Measurements from ENCODE around the gene GPATCH8.
"Not testable (repeated sequence)": the region's sequence is repeated elsewhere in the genome, so short reads cannot be mapped to it uniquely, and the experiment has no call there.

Gene GPATCH8

GRCh38 chr17:44400226-44400847 lies 102.9 kb downstream of the GPATCH8 start:
- FAIRE-seq, result peak; percentile 76

DNA sequence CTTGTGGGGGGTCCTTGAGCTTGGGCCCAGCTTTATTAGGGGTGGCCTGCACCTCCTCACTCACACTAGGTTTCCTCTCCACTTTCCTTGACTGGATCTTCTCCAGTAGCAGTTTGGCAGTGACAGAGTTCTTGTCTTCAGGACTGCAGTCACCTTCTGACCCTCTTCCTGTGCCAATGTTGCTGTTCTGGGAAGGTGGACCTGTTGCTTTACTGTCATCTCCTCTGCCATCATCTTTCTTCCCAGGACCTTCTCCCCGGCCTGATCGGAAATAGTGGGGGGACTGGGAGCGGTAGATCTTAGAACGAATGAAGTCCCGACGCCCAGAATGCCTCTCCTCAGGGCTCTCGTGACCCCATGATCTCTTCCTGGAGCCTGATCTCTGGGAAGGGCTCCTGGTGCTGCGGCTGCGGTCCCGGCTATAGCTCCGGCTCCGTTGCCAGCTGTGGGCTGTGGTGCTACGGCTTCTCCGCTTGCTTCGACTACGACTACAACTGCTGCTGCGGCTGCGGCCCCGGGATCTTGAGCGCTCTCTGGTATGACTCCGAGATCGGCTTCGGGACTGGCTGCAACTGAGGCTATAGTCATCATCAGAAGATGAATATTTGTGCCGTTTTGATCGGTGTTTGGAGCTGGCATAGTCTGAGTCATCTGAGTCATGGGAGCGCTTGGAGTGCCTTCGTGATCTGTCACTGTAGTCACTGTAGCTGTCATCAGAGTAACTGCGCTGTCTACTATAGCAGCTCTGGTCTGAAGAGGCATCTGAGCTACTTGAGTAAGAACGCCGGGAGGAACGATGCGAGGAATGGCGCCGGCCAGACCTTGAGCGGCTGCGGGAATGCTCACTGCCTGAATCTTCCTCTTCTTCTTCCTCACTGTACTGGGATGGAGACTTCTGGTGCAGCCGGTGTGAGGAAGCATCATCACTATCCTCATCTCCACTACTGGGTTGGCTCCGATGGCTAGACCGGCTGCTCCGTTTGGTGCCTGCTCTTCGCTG lies 104.2 kb downstream of the GPATCH8 start:
- DNase-seq (ENCODE audit: extremely low spot score, insufficient read length, low read depth) (no peak), FAIRE-seq (no peak)

More at GRCh38 chr17:44400226-44400847, 102.9 kb downstream of the GPATCH8 start:
- DNase-seq (ENCODE audit: extremely low spot score, insufficient read length, low read depth), result no peak

GRCh38 chr17:44397479-44398440 lies 105.4 kb downstream of the GPATCH8 start:
- FAIRE-seq, result no peak
- no peak for DNase-seq (ENCODE audit: extremely low spot score, insufficient read length, low read depth)

DNA sequence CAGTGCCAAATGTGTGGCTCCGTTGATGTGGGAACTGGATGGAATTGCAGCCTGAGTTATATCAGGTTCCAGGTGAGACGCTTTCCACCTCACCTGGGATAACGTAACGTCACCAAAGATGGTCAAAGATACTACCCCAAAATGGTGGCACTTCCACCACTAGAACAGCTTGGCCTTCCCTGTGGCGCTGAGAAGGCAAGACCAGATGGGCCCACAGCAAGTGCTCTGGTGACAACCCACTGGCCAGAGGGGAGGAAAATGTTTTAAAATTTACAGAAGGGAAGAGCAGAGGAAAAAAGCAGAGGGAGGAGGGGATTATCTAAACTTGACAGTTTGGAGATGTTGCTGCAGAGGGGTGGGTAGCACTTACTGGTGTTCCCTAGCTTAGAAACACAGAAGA lies 106.3 kb downstream of the GPATCH8 start:
- FAIRE-seq, result no peak
- DNase-seq (ENCODE audit: extremely low spot score, insufficient read length, low read depth), result no peak

- DNase-seq (ENCODE audit: extremely low spot score, insufficient read length, low read depth), result no peak
- no peak for FAIRE-seq
Observed at GRCh38 chr17:44394833-44395232, 108.4 kb downstream of the GPATCH8 start.

DNA sequence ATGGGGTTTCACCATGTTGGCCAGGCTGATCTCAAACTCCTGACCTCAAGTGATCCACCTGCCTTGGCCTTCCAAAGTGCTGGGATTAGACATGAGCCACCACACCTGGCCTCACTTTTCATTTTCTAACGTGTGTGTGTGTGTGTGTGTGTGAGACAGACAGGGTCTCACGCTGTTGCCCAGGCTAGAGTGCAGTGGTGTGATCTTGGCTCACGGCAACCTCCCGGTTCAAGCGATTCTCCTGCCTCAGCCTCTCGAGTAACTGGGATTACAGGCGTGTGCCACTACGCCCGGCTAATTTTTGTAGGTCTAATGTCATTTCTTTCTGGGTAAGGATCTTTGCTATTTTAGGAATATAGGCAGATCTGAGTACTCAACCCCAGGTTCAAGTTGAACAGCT lies 109.1 kb downstream of the GPATCH8 start:
- DNase-seq (ENCODE audit: extremely low spot score, insufficient read length, low read depth); FAIRE-seq: not testable (repeated sequence)

GRCh38 chr17:44390250-44390870 lies 112.8 kb downstream of the GPATCH8 start:
- DNase-seq (ENCODE audit: extremely low spot score, insufficient read length, low read depth) (no peak), FAIRE-seq (no peak)

DNA sequence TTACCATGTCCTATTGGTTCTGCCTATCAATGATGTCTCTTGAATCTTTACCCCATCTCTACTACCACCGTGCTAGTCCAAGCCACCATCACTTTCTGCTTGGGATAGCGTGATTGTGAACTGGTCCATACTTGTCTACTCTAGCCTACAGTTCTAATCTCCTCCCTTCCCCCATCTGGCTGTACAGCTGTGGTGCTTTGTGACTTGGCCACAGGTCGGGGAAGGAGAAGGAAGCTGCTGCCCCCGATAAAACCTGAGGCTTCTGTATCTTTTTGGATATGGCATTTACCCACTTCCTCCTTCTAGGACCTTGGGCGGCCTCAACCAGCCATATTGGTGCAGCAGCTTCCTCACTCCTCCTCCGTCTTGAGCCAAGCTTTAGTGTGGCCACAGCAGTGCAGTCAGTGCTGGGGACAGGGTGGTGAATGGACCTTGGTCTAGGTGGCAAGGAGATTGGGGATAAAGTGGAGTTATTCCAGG lies 113.4 kb downstream of the GPATCH8 start:
- FAIRE-seq (no peak), DNase-seq (ENCODE audit: extremely low spot score, insufficient read length, low read depth) (no peak)

GRCh38 chr17:44389281-44389680 lies 113.9 kb downstream of the GPATCH8 start, which contains the start of gene ITGA2B:
ITGA2B (minus strand) TSS chr17:44389649; CDS start chr17:44389473, 176 bp downstream.
- no peak for DNase-seq (ENCODE audit: extremely low spot score, insufficient read length, low read depth)
- no peak for FAIRE-seq

DNA sequence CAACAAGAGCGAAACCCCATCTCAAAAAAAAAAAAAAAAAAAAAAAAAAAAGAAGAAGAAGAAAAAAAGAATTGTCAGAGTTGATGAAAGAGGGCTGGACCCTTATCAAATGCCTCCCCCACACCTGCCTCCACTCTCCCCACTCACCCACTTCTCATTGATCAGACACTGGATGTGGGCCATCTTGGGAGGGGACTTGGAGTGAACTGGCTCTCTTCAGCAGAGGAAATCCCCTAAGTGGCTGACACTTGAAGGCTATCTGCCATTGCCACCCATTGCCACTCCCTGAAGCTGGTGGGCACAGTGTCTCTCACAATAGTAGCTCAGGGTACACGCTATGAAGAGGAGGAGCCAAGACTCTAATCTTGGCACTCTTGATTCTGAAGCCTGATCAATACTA lies 115.4 kb downstream of the GPATCH8 start:
- no peak for FAIRE-seq
- no peak for DNase-seq (ENCODE audit: extremely low spot score, insufficient read length, low read depth)

GRCh38 chr17:44386182-44386525 lies 117.1 kb downstream of the GPATCH8 start:
- no peak for FAIRE-seq
- no peak for DNase-seq (ENCODE audit: extremely low spot score, insufficient read length, low read depth)

DNA sequence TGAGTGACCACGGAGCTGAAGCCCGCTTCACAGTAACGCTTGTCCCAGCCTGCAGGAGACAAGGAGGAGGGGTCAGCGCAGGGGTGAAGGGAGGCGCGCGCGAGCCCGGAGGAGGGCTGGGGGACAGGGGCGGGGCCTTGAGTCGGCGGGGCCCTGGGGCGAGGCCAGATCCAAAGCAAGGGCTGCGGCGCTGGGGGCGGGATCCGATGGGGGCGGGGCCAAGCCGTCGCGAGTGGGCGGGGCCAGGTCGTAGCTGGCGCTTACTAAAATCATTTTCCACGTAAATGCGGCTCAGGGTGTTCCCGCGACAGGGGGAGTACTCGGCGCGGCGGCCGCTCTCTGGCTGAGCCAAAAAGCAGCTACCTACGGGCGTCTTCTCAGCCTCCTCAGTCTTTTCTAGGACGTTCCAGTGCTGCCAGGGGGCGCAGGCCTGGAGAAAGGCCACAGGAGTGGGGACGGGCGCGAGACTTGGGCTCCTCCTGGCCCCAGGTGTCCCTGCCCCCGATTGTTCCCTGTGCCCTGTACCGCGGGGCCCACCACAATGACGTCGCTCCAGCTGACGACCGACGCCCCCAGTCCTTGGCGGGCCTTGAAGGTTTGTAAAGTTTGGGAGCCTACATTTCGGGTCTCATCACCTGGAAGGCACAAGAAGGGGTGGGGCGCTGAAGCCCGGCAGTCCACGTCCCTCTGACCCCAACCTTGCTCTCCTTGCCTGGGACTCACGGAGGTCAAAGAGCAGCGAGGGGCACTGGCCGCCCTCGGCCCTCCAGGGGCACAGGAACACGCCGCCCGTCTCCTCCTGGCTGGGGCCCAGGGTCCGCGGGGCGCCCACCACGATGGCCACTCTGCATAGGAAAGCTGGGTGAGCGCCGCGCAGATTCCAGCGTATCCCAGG lies 117.7 kb downstream of the GPATCH8 start:
- FAIRE-seq (peak; percentile 59), DNase-seq (ENCODE audit: extremely low spot score, insufficient read length, low read depth) (peak; percentile 70)

DNA sequence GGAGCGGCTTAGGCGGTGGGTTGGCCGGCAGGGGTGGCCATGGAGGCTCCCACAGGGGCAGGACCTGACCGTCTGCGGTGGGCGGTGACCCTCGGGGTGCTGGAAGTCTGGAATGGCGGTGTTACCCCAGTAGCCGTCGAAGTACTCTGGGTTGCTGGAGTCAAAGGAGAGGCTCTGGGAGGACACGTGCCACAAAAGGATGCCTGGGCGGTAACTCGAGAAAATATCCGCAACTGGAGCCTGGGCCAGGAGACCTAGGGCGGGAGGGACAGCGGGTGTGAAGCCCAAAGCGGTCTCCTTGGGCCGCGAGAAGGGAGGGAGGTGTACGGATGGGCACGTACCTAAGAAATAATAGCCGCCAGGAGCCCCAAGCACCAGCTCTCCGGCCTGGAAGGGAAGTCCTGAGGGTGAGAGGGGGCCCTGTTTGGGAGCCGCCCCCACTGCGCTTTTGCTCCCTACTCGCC lies 118.4 kb downstream of the GPATCH8 start:
- FAIRE-seq (no peak), DNase-seq (ENCODE audit: extremely low spot score, insufficient read length, low read depth) (no peak)

DNA sequence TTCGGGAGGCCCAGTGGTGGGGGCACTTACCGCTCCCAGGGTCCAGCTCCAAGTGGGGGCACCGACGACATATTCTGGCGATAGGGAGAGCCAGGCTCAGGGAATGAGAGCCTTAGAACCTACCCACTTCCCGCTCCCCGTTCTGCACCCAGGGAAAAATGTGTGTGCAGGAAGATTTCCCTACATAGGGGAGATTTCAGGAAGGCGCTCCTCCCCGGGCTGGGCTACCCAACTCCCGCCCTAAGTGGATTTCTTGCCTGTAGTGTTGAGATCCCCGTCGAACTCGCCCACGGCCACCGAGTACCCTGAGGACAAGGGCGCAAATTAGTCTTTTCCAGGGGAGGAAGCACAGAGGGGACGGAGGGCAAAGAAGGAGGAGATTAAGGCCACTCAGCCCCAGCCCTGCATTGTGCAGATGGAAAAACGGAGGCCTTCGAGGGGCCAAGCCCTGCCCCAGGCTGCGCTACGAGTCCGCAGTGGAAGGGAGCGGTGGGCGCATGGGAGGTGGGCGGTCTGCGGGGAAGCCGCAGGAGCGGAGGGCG lies 118.9 kb downstream of the GPATCH8 start:
- DNase-seq (ENCODE audit: extremely low spot score, insufficient read length, low read depth), result no peak
- no peak for FAIRE-seq

DNA sequence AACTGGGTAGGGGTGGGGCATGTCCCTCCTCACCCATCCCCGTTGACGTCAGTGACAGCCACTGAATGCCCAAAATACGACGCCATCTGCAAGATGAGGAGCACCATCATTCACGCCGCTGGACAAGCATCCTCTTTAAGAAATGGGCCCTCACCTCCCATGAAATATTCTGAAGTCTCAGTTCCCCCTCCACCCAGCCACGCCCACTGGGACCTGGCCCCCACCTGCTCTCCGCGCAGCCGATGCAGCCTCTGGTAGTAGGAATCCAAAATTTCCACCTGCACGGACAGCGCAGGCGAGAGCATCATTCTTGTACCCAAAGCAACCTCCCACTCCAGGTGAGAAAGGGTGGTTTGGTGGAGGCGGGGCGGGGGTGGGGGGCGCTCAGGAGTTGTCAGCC lies 119.3 kb downstream of the GPATCH8 start:
- FAIRE-seq, result no peak
- no peak for DNase-seq (ENCODE audit: extremely low spot score, insufficient read length, low read depth)

DNA sequence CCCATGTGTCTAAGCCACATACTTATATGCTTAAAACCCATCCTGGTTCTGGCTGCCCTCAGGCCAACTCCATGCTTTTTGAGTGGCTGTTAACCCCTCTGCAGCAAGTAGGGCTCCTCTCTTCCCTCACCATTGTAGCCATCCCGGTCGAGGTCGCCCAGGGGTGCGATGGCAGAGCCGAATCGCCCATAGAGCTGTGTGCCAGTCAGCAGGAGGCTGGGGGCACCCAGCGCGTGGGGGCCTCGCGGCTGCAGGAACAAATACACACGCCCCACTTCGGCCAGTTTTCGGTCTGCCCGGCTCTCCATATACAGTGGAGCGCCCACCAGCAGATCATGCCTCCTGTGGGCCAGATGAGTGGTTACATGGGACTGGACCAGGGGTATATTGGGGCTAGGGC lies 119.8 kb downstream of the GPATCH8 start:
- FAIRE-seq (no peak), DNase-seq (ENCODE audit: extremely low spot score, insufficient read length, low read depth) (no peak)

- no peak for FAIRE-seq
Observed at GRCh38 chr17:44382917-44383316, 120.3 kb downstream of the GPATCH8 start.

GRCh38 chr17:44381810-44382305 lies 121.3 kb downstream of the GPATCH8 start:
- no peak for FAIRE-seq
- DNase-seq (ENCODE audit: extremely low spot score, insufficient read length, low read depth), result no peak

More at GRCh38 chr17:44382917-44383316, 120.3 kb downstream of the GPATCH8 start:
- DNase-seq (ENCODE audit: extremely low spot score, insufficient read length, low read depth), result no peak
